Upper lobe of right lung (tissue), 1 donor: ENCODE results near the gene TRABD2B. TPM values are rescaled to one million over a fixed set of nuclear protein-coding genes. Genes with fewer than 3 reads are reported as not detected.

Experiments
- ATAC-seq: fragments of 200-7000 bp; cut with Tn5 transposase; one replicate; pipeline ENCODE4 v1.9.1; 2020; ENCODE audit warnings: mild to moderate bottlenecking, moderate library complexity
- DNase-seq: peaks from one replicate; pipeline ENCODE4 v3.0.0-alpha.2; 2020
- H3K27ac ChIP-seq: fragments of 200-600 bp; one replicate; pipeline ENCODE4 v1.8.0; 2022
- H3K27me3 ChIP-seq: fragments of 200-600 bp; one replicate; pipeline ENCODE4 v1.8.0; 2022; ENCODE audit warnings: mild to moderate bottlenecking
- H3K36me3 ChIP-seq: fragments of 200-600 bp; one replicate; pipeline ENCODE4 v1.8.0; 2022
- H3K4me1 ChIP-seq: fragments of 200-600 bp; one replicate; pipeline ENCODE4 v1.8.0; 2022
- H3K4me3 ChIP-seq: fragments of 200-600 bp; one replicate; pipeline ENCODE4 v1.8.0; 2022; ENCODE audit warnings: mild to moderate bottlenecking
- H3K9me3 ChIP-seq: fragments of 200-600 bp; one replicate; pipeline ENCODE4 v1.8.0; 2022
- intact Hi-C: fragments of 100-400 bp; cut with DNase I; formaldehyde crosslinking; loops from one replicate; pipeline ENCODE4 v1.11.0; 2022
- total RNA-seq: library from RNA; stranded (reverse); fragmentation: NEBNext Ultra II Directional; extraction: Animal tissue kit (Norgen Biotek cat#: 25700); gene quantifications from one replicate; pipeline ENCODE4 v1.2.1, GENCODE V29; 2021
- TF ChIP-seq, protein P1 (sequence below): fragments of 200-600 bp; IDR thresholded peaks from one replicate; pipeline ENCODE4 v1.8.0; 2022; ENCODE audit warnings: antibody characterized with exemption
- donor health status: DM: no; HTN: yes; CAD: no; lungs with severe emphysema.

TRABD2B gene
- total RNA-seq, 1 donor from 2014 or later: 1.2 TPM

DNA sequence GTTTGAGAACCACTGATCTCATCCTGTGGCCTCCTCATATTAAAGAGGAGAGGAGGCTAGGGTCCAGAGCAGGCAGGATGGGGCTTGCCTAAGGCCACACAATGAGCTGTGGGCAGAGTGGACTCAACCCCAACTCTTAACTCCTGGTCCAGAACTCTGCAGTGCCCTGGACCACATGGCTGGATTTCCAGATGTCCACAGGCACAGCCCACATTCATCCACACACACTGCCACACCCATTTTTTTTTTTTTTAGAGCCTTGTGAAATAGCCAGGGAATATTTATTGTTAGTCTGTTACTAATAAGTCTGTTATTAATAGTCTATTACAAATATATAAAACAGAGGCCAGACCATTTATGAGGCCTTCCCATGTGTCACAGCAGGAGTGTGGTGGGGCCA lies 192.2 kb downstream of the TRABD2B start:
- intact Hi-C loops: no loop called here
- TF ChIP-seq, protein P1, sequence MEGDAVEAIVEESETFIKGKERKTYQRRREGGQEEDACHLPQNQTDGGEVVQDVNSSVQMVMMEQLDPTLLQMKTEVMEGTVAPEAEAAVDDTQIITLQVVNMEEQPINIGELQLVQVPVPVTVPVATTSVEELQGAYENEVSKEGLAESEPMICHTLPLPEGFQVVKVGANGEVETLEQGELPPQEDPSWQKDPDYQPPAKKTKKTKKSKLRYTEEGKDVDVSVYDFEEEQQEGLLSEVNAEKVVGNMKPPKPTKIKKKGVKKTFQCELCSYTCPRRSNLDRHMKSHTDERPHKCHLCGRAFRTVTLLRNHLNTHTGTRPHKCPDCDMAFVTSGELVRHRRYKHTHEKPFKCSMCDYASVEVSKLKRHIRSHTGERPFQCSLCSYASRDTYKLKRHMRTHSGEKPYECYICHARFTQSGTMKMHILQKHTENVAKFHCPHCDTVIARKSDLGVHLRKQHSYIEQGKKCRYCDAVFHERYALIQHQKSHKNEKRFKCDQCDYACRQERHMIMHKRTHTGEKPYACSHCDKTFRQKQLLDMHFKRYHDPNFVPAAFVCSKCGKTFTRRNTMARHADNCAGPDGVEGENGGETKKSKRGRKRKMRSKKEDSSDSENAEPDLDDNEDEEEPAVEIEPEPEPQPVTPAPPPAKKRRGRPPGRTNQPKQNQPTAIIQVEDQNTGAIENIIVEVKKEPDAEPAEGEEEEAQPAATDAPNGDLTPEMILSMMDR: no peak
- ATAC-seq: no peak

DNA sequence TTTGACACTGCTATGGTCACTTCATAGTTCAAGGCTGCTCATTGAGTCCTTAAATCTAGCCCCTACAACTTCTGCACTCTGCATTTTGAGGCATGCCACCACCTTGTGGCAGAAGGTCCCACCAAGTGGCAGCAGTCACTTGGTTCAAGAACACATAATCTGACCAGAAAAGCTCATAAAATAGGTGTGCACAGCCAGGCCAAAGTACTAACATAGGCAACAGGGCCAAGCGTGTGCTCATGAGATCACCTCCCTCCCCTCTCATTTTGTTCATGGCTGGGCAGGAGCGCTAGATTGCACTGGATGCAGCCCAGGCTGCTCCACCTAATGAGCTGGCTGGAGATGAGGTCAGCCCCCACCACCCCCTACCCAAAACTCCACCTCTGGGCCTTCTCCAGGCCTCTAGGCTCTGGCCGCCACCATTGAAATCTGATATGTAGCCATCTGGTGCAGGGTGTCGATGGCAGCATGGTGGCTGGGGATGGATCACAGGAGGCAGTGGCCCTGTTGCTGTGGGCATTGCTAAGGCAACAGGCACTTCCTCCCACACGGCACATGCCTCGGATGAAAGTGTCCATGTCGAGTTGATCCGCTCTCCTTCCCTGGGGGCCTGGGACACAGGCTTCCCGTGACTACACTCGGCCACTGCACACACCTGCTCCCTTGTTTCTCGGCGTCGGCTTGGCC lies 193.2 kb downstream of the TRABD2B start:
- Histone ChIP-seq H3K4me1 (no peaks in the 10 kb centered on the region), H3K9me3 (no peaks in the 10 kb centered on the region), H3K36me3 (no peaks in the 10 kb centered on the region), H3K4me3 (no peak overlapping the region), H3K27ac (no peak overlapping the region), H3K27me3 (no peaks in the 10 kb centered on the region)
- TF ChIP-seq, protein P1: no peak
- intact Hi-C loops: no loop called here
- DNase-seq (no peak), ATAC-seq (no peak)

More for the DNA sequence above, 192.2 kb downstream of the TRABD2B start:
- Histone ChIP-seq H3K27ac (no peak overlapping the region), H3K9me3 (no peaks in the 10 kb centered on the region), H3K4me1 (no peaks in the 10 kb centered on the region), H3K27me3 (no peaks in the 10 kb centered on the region), H3K4me3 (no peak overlapping the region), H3K36me3 (no peaks in the 10 kb centered on the region)
- no peak for DNase-seq

DNA sequence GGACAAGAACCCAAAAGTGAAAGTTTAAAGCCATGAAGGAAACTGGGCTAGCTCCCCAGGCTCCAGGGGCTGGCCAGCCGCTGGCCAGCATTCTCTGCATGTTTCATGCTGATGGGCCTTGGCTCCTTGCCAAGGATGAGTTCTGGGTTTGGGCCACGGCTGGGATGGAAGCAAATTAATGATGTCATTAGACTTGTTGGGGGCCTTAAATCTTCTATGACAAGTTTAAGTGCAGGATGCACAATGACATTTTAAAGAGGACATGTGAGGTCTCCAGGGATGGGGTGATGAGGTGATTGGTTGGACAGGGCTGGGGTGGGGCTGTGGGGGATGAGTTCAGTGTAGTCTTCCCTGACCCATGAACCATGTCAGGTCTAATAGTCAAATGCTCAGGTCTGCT lies 199.6 kb downstream of the TRABD2B start:
- H3K27me3 ChIP-seq: no peaks in the 10 kb centered on the region
- intact Hi-C loops: no loop called here
- H3K4me1 ChIP-seq: no peaks in the 10 kb centered on the region
- no peak overlapping the region for H3K27ac ChIP-seq
- DNase-seq: no peak
- no peak overlapping the region for H3K4me3 ChIP-seq
- H3K36me3 ChIP-seq: no peaks in the 10 kb centered on the region
- TF ChIP-seq, protein P1: no peak
- no peak for ATAC-seq
- no peaks in the 10 kb centered on the region for H3K9me3 ChIP-seq

DNA sequence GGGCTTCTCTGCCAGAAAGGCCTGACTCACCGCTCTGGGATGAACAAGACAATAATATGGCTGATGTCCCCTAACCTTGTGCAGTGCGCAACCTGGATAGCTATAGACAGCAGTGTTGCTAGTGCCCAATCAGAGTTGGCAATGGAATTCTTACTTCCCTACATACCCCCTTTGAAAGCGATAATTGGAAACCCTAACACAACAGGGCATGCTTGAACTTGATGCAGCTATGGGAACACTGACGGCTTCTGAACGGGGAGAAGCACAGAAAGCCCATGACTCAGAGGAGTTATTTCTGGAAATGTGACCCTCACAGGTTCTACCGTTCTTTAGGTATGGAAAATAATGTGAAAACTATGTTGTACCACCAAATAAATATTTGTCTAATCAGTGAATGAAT lies 200.6 kb downstream of the TRABD2B start:
- DNase-seq (no peak), ATAC-seq (no peak)
- no peak overlapping the region for H3K27ac ChIP-seq
- no peak overlapping the region for H3K4me3 ChIP-seq
- no peaks in the 10 kb centered on the region for H3K36me3 ChIP-seq
- intact Hi-C loops: no loop called here
- TF ChIP-seq, protein P1: no peak
- no peaks in the 10 kb centered on the region for H3K4me1 ChIP-seq
- no peaks in the 10 kb centered on the region for H3K27me3 ChIP-seq
- H3K9me3 ChIP-seq: no peaks in the 10 kb centered on the region

DNA sequence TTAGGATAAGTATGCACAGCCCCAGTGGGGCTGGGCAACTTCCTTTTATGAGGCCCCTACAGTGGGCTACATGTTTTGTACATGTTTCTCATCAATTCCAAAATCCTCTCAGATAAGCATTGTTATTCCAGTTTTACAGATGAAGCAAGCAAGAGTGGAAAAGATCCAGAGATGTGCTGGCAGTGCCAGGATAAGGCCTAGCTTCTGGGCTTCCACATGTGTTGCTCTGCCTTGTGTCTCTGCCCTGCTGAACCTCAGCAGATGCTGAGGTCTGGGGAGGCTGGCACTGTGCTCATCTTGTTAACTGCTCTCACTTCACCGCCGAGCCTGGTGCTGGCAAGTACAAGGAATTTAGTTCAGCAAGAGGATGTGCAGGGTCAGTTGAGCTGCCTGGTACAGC lies 202.1 kb downstream of the TRABD2B start:
- H3K27ac ChIP-seq: no peak overlapping the region
- H3K27me3 ChIP-seq: no peaks in the 10 kb centered on the region
- intact Hi-C loops: no loop called here
- H3K9me3 ChIP-seq: no peaks in the 10 kb centered on the region
- ATAC-seq (no peak), DNase-seq (no peak)
- H3K4me1 ChIP-seq: no peaks in the 10 kb centered on the region
- H3K36me3 ChIP-seq: no peaks in the 10 kb centered on the region
- TF ChIP-seq, protein P1: no peak
- H3K4me3 ChIP-seq: no peak overlapping the region

DNA sequence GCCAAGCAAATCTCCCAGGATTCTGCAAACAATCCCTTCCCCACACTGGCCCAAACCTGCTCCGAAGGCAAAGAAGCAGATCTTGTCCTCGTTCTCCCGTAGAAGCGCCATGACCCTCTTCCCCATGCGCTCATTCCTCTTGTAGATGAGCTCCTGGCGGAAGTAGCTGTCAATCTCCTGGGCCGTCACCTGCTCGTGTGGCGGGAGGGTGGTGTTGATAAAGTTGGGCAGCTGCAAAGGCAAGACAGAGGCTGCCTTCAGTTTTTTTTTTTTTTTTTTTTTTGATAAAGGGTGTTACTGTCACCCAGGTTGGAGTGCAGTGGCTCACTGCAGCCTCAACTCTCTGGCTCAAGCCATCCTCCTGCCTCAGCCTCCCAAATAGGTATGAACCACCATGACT lies 202.7 kb downstream of the TRABD2B start:
- no peaks in the 10 kb centered on the region for H3K4me1 ChIP-seq
- no peak overlapping the region for H3K4me3 ChIP-seq
- TF ChIP-seq, protein P1: no peak
- DNase-seq (no peak), ATAC-seq (no peak)
- H3K27ac ChIP-seq: no peak overlapping the region
- H3K27me3 ChIP-seq: no peaks in the 10 kb centered on the region
- no peaks in the 10 kb centered on the region for H3K9me3 ChIP-seq
- intact Hi-C loops: no loop called here
- H3K36me3 ChIP-seq: no peaks in the 10 kb centered on the region
